ENCODE measurements around the gene PLCXD1. TPM values are rescaled to one million over a fixed set of nuclear protein-coding genes. Genes with fewer than 3 reads are reported as not detected.

Gene PLCXD1
- total RNA-seq, 1 donor from 2014 or later = 14.0 TPM

GRCh38 chrX:340641-341423, 59.7 kb downstream of the PLCXD1 start:
- no peaks in the 10 kb centered on the region for H3K4me1 ChIP-seq
- H3K4me3 ChIP-seq = no peak overlapping the region
- H3K9me3 ChIP-seq = no peaks in the 10 kb centered on the region
- H3K36me3 ChIP-seq = peaks cover 0 to 18% of the 10 kb centered on the region in 2 donors
- TF ChIP-seq CTCF (IDR thresholded peaks at IDR 0.05) (no peak), POLR2AphosphoS5 (IDR thresholded peaks at IDR 0.05; ENCODE audit: insufficient read depth in 1 of 2, low read depth in 1 of 2) (no peak), POLR2A (IDR thresholded peaks at IDR 0.05) (no peak)
- H3K27me3 ChIP-seq = no peaks in the 10 kb centered on the region
- intact Hi-C loops (cut with DNase I) = no loop called here
- DNase-seq (ENCODE audit: extremely low spot score in 2 of 2) = no peak
- no peak overlapping the region for H3K27ac ChIP-seq

GRCh38 chrX:341541-342101, 60.4 kb downstream of the PLCXD1 start:
- Histone ChIP-seq H3K27me3 (no peaks in the 10 kb centered on the region), H3K4me1 (no peaks in the 10 kb centered on the region), H3K4me3 (no peak overlapping the region), H3K27ac (no peak overlapping the region), H3K36me3 (peaks cover 0 to 20% of the 10 kb centered on the region in 2 donors), H3K9me3 (no peaks in the 10 kb centered on the region)
- DNase-seq (ENCODE audit: extremely low spot score in 2 of 2) = no peak
- intact Hi-C loops (cut with DNase I) = no loop called here
- TF ChIP-seq CTCF (IDR thresholded peaks at IDR 0.05) = no peak
- TF ChIP-seq POLR2A (IDR thresholded peaks at IDR 0.05) = no peak
- no peak for TF ChIP-seq POLR2AphosphoS5 (IDR thresholded peaks at IDR 0.05; ENCODE audit: insufficient read depth in 1 of 2, low read depth in 1 of 2)

- Histone ChIP-seq H3K27me3 (no peaks in the 10 kb centered on the region), H3K4me1 (no peaks in the 10 kb centered on the region), H3K9me3 (no peaks in the 10 kb centered on the region), H3K4me3 (no peak overlapping the region), H3K36me3 (peaks cover 0 to 19% of the 10 kb centered on the region in 2 donors), H3K27ac (no peak overlapping the region)
- no peak for DNase-seq (ENCODE audit: extremely low spot score in 2 of 2)
- TF ChIP-seq CTCF (IDR thresholded peaks at IDR 0.05) (no peak), POLR2A (IDR thresholded peaks at IDR 0.05) (no peak), POLR2AphosphoS5 (IDR thresholded peaks at IDR 0.05; ENCODE audit: insufficient read depth in 1 of 2, low read depth in 1 of 2) (no peak)
- intact Hi-C loops (cut with DNase I) = no loop called here
These were observed 63.3 kb downstream of the PLCXD1 start for GRCh38 chrX:344371-344901.

- H3K4me3 ChIP-seq = no peak overlapping the region
- no peaks in the 10 kb centered on the region for H3K4me1 ChIP-seq
- no peak overlapping the region for H3K27ac ChIP-seq
- intact Hi-C loops (cut with DNase I) = no loop called here
- DNase-seq (ENCODE audit: extremely low spot score in 2 of 2) = no peak
- peaks cover 0 to 19% of the 10 kb centered on the region in 2 donors for H3K36me3 ChIP-seq
- no peaks in the 10 kb centered on the region for H3K27me3 ChIP-seq
- TF ChIP-seq POLR2AphosphoS5 (IDR thresholded peaks at IDR 0.05; ENCODE audit: insufficient read depth in 1 of 2, low read depth in 1 of 2) = no peak
- H3K9me3 ChIP-seq = no peaks in the 10 kb centered on the region
These were observed 64.1 kb downstream of the PLCXD1 start for GRCh38 chrX:345020-345925.

All from vagina (tissue), 2 donors.